GM19193 (cell line): Measurements from ENCODE around the gene EIF4G2.

Source experiments
- POLR2A ChIP-seq: IDR thresholded peaks from 4 replicates; pipeline ENCODE4 v1.6.1; 2011; ENCODE audit not compliant: insufficient read depth, insufficient read length; ENCODE audit errors: extremely low read depth

EIF4G2 gene

DNA sequence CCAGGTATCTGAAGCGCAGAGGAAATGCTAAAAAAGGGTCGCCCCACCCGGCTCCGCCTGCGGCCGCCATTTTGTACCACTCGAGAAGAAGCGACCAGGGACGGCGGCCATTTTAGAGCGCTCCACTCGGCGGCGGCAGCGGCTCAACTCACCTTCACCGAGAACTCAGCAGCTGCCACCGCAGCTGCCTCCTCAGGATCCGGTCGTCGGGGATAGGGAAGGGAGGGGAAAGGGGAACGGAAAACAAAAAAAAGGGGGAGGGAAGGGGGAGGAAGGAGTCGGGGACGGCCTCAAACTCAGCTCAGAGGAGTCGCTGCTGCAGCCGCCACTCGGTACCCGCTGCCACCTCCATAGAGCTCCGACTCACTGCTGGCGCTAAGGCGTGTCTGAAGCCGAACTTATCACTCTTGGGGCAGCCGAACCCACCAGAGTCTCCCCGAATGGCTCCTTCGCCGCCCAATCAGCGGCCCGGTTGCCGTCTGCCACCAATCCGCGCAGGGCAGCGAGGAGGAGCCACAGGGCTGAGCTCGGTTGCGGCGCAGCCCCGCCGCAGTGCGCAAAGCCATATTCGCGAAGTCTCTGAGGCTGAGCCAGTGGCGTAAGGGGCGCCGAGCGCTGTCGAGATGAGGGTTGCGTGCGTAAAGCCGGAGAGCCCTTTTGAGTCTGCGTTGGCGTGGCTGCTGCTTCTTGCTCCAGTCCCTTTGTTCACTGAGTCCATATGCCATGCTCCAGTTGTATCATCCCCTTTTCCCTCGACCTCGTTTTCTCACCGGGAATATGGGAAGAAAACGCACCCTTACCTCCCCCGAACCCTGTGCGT is at the start of gene EIF4G2:
TSS of gene EIF4G2 (minus strand) at position 374 of the 820 bp plus-strand sequence.
- peak; percentile 100 for TF ChIP-seq POLR2A

DNA sequence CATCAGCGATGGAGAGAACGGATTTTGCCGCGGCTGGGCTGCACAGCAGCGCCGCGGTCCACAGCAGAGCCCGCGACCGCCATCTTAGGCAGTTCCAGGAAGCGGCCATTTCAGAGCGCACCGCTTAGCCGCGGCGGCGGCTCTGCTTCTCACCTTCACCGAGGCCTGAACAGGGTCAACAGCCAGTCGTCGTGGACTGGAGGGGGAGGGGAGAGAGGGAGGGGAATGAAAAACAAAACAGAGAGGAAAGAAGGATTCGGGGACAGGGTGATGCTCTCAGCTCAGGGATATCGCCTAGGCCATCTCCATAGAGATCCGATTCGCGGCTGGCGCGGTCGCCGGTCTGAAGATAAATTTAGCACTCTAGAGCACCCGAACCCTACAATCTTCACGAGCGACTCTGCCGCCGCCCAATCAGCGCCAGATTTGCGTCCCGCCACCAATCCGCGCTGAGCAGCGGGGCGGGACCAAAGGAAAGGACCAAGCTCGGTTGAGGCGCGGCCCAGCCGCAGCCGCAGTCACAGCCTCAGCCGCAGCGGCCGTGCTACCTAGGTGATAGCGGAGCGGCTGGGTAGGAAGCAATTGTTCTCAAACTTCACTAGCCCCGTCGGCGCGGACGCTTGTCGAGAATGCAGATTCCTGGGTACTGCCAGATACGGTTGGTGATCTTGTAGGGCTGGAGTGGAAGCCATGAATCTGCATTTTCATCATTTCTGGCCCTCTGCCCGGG is 49.1 kb upstream of the EIF4G2 start, which contains the start of gene ZBED5:
TSS of gene ZBED5 (minus strand) at position 345 of the 730 bp plus-strand sequence. CDS start 3,108 bp downstream, outside the sequence.
- TF ChIP-seq POLR2A: peak; percentile 86

GRCh38 chr11:10857459-10857708 is 48.7 kb upstream of the EIF4G2 start:
- TF ChIP-seq POLR2A: no peak

DNA sequence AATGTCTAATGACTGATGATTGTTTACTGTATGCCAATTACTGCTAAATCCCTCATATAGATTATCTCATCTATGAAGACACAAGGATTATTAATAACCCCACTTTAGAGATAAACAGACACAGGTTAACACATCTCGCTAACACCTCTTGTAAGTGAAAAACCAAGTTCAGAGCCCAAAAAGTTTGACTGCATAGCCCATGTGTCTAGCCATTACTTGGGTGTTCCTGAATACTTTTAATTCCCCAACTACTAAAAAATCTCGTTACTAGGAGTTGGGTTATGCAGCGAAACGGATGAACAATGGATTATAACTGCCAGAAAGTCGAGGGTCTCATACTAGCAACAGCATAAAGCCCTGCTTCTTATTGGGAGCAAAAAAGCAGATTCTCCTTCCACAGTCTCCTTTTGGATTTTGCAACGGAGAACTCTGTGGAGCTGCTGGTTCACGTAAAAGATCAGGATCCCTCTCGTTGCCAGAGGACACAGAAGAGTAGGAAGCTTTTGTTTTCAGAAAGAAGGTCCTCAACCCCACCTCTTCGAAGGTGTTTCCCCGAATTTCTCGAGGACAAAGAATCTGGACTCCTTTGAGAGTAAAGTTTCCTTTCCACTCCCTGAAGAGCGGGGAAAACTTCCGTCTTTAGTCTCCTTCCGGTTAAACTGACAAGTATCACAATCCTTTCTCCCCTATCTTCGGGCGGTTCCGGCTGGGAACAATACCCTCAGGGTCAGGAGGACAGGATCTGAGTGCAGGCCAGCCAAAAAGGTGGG is 48.1 kb upstream of the EIF4G2 start:
- TF ChIP-seq POLR2A: no peak

DNA sequence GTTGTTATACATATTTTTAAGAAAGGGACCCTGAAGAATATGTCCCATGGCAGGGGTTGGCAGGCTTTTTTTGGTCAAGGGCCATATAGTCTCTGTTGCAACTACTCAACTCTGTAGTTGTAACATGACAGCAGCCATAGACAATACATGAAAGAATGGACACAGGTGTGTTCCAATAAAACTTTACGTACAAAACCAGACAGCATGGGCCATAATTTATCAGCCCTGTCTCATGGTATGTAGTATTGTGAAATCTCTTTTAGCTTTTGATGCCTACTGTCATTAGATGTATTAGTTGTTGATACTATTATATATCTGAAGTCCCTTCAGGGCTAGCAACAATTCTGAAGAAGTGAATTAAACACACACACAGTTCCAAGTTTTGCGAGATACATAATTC is 46.6 kb upstream of the EIF4G2 start:
- TF ChIP-seq POLR2A: no peak

- no peak for TF ChIP-seq POLR2A
Measured at GRCh38 chr11:10847960-10848860, 39.5 kb upstream of the EIF4G2 start.

DNA sequence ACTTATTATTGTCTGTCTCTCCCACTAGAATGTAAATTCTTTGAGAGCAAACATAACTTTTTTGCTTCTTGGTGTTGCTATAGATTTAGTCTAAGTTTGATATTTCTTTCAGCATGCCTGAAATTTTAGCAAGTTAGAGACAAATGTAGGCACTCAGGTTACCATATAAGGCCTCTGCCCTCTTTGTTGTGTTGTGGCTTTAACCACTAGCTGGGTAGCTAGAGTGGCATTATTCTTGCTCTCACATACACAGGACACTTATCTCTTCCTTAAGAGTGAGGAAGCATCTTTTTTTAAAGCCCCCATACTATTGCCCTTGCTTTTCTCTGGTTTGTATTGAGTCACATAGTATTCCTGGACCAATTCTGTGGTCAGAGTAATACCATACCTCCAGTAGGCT is 37.9 kb upstream of the EIF4G2 start:
- TF ChIP-seq POLR2A: no peak

DNA sequence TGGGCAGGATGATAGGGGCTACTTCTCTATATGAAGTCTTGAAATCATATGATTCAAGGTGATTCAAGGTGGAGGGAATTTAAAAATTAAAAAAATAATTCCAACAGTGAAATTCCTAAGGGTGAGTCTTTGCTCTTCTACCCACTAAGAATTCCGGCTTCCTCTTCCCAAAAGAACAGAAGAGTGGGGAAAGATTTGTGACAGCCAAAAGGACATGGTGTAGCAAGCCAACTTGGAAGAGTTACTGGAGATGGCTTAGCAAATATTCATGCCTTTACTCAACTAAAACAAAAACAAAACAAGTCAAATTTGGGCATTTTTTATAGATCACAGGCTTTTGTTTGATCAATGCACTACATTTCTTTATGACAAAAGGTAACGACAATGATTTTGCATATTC is 36.9 kb upstream of the EIF4G2 start:
- no peak for TF ChIP-seq POLR2A

DNA sequence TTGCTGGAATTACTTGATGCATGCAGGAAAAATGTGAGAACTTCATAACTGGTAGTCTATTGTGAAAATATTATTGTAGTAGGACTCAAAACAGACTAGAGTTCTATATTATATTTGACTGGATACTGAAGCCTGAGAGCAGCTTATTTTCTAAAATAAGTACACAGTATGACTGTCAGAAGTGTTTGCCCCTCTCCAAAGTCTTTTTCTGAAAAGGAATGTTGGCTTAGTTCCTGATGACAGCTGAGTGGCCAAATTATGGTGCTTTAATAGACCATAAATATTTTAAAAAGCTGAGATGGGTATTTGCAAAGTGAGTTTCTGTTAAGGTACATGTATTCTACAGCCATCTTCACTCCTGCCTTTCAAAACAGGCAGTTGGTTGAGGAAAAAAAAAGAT is 36.1 kb upstream of the EIF4G2 start:
- no peak for TF ChIP-seq POLR2A

DNA sequence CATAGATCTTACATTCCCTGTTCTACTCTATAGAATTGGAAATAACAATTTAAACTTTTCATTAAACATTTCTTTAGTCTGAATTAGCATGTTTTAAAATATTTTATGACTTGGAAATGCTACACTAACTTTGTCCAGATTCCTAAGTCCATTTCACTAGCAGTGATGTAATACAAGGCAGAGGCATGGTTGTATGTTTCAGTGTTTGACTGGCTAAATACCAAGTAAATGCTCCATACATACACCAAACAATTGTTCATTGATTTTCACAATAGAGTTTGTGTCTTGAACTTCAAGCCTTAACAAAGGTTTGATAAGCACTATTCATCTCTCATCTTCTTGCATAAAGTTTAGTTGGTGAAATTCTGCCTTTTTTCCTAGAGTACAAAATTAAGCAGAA is 35.6 kb upstream of the EIF4G2 start:
- no peak for TF ChIP-seq POLR2A

- TF ChIP-seq POLR2A: no peak
Measured at GRCh38 chr11:10838881-10839280, 30.2 kb upstream of the EIF4G2 start.

DNA sequence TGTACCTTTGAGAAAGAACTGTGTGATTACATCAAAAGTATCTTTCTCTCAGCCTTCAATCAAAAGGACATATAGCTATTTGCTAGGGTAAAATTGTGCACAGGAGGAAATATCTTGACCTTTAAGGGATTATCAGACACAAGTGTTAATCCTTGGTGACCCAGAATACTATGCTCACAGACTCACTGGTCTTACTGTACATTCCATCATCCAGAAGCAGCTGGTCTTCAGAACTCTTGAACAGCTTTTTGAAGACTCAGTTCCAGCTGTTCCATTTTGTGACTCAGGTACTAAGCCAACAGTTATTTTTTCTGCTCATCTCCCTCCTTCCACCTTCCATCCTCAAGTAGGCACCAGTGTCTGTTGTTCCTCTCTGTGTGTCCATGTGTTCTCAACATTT is 29.4 kb upstream of the EIF4G2 start:
- no peak for TF ChIP-seq POLR2A

GRCh38 chr11:10829139-10829538 is 20.4 kb upstream of the EIF4G2 start:
- no peak for TF ChIP-seq POLR2A

- no peak for TF ChIP-seq POLR2A
Measured at GRCh38 chr11:10828402-10828801, 19.7 kb upstream of the EIF4G2 start.
